HG03175 (cell line): ENCODE results near the gene MOB3A.

Experiments
- ATAC-seq: cut with Tn5 transposase; IDR thresholded peaks from one replicate; pipeline ENCODE4 v1.9.1; 2021; ENCODE audit warnings: mild to moderate bottlenecking, moderate library complexity; ENCODE audit not compliant: unreplicated experiment

Gene MOB3A

DNA sequence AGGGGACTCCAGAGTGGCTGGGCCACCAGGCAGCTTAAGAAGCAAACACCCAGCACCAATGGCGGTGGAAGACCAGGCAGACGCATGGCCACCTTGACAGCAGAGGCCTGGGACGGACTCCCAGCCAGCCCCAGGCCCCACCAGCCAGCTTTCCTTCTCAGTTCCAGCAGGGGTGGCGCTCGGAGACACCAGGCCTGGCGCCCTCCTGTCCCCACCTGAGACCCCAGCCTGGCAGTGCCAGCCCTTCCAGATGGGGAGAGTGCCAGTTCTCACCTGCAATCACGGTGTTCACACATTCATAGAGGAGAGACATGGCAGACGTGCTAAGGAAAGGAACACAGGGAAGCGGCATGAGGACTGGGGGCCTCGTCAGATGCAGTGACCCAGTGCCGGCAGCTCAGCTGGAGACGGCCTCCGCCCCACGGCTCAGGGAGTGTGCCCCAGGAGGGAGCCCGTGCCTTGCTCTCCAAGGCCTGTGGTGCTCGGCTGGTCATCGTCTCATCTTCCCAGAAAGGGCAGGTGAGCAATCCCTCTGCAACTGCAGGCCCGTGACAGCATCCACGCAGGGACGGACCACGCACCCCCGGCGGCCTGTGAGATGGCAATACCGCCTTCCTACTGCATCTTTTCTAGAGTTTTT, 30.9 kb upstream of the MOB3A start:
- ATAC-seq, result no peak

- ATAC-seq, result no peak
Observed at GRCh38 chr19:2123682-2124387, 27.7 kb upstream of the MOB3A start.

- no peak for ATAC-seq
Observed at GRCh38 chr19:2122982-2123381, 26.9 kb upstream of the MOB3A start.

GRCh38 chr19:2122251-2122650, 26.1 kb upstream of the MOB3A start:
- no peak for ATAC-seq

- ATAC-seq, result no peak
Observed at GRCh38 chr19:2121416-2122051, 25.4 kb upstream of the MOB3A start.

GRCh38 chr19:2120821-2121220, 24.7 kb upstream of the MOB3A start:
- no peak for ATAC-seq

DNA sequence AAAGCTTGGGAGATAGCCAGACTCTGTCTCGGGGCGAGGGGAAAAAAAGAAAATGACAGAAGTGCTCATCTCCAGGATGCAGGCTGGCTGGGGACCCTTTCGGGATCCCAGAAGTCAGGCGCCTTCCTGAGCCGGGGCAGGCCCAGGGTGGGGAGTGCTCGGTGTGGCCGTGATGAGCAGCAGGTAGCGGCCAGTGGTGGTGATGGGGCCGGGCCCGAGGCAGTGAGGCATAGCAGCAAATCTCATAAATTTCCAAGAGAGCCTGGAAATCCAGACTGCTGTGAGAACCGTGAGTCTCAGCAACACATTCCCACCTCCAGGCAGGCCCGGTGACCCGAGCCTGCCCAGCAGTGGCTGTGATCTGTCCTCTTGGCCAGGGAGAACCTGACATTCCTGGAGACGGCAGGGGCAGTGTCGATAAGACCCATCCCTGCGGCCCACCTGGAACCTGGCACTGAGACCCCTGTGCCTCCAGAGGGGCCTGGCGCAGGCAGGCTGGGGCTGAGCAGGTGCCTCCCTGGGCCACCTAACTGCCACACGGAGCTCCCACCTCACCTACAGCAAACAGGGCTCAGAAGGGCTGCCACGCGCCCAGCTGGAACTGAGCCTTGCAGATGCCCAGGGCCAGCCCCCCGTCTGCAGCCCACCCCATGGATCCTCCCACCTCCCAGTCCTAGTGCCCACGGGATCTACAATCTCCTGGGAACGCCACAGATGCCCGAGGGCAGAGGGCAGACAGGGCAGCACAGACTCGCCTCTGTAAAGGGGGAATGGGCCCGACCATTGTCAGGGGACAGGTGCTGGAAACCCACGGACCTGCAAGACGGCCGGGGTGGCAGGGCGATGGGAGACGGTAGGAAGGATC, 24.0 kb upstream of the MOB3A start:
- no peak for ATAC-seq

- ATAC-seq, result no peak
Observed at GRCh38 chr19:2118438-2118837, 22.3 kb upstream of the MOB3A start.

DNA sequence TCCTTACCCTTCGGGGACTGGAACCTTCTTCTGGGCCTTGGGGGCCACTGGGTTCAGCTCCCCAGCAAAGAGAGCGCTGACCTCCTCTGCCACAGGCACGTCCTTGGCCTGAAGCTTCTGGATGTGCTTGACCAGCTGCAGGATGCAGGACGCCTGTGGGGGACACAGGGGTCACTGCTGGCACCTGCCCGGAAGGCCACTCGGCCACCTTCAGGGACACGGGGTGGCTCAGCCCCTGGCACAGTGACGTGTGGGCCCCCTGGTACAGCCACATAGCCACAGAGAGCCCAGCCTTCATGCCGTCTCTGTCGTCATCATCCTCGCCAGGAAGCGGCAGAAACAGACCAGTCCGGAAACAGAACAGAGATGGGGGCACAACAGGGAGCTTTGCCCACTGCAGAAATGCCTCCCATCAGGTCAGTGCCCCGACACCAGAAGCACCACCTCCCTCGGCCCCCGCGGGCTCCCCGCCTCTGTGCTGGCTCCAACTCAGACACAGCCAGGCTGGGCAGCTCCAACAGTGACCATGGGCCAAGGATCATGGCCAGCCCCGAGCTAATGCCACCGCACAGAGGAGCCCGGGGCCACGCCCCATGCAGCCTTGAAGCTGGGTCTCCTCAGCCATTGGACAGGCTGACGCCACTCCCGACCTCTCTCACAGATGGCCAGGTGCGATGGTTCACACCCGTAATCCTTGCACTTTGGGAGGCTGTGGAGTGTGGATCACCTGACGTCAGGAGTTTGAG, 21.3 kb upstream of the MOB3A start:
- no peak for ATAC-seq

DNA sequence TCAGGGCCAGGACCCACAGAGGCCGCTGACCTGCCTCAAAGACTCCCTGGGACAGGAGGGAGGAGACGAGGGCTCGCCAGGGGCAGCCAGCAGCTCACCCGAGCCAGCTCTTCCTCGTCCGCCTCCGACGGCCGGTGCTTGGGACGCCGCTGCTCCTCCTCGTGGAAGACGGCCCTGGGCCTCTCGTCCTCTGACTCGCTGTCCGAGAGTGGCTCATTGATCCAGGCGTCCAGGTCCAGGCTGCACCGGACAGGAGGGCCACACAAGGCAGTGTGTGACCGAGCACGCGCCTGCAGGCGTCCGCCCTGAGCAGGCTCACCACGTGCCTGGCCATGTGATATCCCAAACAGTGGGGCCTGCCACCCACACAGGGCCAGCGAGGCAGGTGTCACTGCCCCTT, 20.4 kb upstream of the MOB3A start:
- ATAC-seq, result no peak

GRCh38 chr19:2115911-2116426, 19.8 kb upstream of the MOB3A start:
- ATAC-seq, result no peak

- no peak for ATAC-seq
Observed at GRCh38 chr19:2115324-2115723, 19.2 kb upstream of the MOB3A start.

GRCh38 chr19:2114821-2115220, 18.7 kb upstream of the MOB3A start:
- no peak for ATAC-seq

DNA sequence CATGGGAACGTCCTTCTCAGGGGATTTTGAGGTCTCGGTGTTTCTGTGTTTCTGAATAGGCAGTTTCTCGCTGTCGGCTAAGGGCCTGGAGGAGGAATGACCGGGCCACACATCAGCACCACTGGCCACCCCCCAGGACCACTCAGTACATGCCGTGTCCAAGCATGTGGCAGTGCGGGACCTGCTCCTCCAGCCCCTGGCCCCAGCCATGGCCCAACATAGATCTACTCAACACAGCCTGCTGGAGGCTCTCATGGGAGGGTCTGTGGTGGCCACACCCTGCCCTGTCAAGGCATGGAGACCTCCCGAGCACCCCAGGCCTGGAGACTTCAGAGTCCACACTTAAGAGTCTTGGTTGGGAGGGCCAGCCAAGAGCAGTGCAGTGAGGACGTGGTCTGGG, 18.1 kb upstream of the MOB3A start:
- ATAC-seq, result no peak

DNA sequence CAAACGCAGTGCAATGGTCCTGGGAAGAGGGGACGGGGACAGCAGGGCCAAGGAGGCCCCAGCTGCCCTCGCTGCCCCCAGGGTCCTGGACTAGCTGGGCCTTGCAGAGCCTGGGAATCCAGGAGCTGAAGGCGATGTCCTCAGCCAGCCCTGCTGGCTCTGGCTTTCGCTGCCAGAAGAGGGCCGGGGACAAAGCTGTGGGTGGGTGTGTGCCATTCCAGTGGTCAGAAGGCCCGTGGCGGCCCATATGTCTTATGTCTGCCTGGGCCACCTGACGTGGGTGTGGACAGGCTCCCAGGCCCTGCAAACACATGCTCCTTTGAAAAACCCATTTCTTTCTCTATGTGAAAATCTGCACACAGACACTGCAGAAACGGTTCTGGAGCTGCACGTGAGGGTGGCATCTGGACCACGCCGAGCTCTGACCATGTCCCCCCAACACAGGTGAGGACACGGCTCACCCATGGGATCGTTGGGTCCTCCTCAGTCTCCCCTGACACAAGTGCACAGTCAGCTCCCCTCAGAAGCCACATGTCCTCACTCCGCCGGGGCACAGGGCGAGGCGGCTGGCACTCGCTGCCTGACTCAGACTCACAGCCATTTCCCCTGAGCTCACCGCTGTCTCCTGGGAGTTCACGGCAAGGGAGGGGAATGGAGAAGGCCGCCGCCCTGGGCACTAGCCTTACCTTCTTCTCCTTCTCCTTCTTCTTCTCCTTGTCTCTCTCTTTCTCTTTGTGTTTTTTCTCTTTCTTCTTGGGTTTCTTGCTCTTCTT, 17.5 kb upstream of the MOB3A start:
- ATAC-seq, result no peak

- ATAC-seq, result no peak
Observed at GRCh38 chr19:2112516-2113320, 16.6 kb upstream of the MOB3A start.

DNA sequence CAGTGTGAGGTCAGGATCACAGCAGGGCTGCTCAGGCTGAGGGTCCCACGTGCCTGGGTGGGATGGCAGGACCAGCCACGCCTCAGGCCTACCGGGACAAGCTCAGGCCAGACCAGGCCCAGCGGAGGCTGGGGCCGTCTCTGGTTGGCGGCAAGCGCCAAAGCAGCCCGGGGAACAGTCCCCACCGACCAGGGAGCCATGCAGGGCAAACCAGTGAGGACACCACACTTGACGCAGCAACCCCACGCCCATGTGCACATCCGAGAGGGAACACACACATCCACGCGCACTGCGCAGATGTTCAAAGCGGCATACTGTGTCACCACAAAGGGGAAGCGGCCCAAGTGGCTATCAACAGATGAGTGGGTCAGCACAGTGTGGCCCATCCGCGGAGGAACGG, 15.8 kb upstream of the MOB3A start:
- no peak for ATAC-seq

GRCh38 chr19:2111425-2111824, 15.3 kb upstream of the MOB3A start:
- no peak for ATAC-seq

- no peak for ATAC-seq
Observed at GRCh38 chr19:2110822-2111221, 14.7 kb upstream of the MOB3A start.
